ENCODE results near the gene WIZ. TPM values are rescaled to one million over a fixed set of nuclear protein-coding genes. Genes with fewer than 3 reads are reported as not detected.
A peak's percentile ranks its signal among the peaks of the same experiment; 100 is the strongest.

Gene WIZ
- polyA plus RNA-seq, 1 experiment = 5.8 TPM

DNA sequence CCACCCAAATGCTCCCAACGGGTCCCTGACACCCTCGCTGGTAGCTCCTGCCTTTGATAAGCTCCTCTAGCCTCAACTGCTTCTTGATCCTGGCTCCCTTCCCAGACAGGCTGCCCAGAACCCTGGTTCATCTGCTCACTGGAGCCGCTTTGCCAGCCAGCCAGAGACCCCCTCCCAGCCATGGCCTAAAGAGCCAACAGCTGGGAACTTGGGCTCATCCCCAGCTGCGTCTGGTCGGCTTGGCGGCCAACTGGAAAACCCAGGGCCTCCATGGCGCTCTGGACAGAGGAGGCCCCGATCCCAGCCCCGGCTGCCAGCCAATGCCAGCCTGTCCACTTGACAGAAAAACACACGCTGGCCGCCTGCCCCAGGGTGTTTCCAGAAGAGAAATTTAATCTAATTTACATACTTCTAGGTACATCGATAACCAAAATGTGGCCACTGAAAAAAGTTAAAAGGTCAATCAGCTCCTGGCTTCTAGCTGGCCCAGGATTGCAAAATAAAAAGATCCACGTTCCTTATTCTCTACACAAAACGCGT lies 28.0 kb downstream of the WIZ start:
- POLR2A ChIA-PET = interaction anchor here (0.5 to 0.9 kb wide), 3 partner anchors 12 to 123 kb away, joined by 3 to 4 read pairs (median 3); partner anchors contain the start of gene AKAP8
- no peak overlapping the region for H3K4me3 ChIP-seq (ENCODE audit: low read depth, low read length)
- peaks cover 30% of the 10 kb centered on the region for H3K9me3 ChIP-seq (ENCODE audit: control insufficient read depth, insufficient read depth, low read length)
- DNase-seq (ENCODE audit: low read depth, low spot score) = no peak
- TF ChIP-seq, protein P1, sequence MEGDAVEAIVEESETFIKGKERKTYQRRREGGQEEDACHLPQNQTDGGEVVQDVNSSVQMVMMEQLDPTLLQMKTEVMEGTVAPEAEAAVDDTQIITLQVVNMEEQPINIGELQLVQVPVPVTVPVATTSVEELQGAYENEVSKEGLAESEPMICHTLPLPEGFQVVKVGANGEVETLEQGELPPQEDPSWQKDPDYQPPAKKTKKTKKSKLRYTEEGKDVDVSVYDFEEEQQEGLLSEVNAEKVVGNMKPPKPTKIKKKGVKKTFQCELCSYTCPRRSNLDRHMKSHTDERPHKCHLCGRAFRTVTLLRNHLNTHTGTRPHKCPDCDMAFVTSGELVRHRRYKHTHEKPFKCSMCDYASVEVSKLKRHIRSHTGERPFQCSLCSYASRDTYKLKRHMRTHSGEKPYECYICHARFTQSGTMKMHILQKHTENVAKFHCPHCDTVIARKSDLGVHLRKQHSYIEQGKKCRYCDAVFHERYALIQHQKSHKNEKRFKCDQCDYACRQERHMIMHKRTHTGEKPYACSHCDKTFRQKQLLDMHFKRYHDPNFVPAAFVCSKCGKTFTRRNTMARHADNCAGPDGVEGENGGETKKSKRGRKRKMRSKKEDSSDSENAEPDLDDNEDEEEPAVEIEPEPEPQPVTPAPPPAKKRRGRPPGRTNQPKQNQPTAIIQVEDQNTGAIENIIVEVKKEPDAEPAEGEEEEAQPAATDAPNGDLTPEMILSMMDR (IDR thresholded peaks at IDR 0.05; ENCODE audit: low read depth, low read length) = no peak
- no peaks in the 10 kb centered on the region for H3K27me3 ChIP-seq (ENCODE audit: control insufficient read depth, insufficient read depth, low read length)
- H3K27ac ChIP-seq (ENCODE audit: low read depth, low read length) = peak overlapping the region; percentile 65
- CTCF ChIA-PET = interaction anchor here (1.0 to 2.6 kb wide), 3 partner anchors 16 to 330 kb away, joined by 3 to 11 read pairs (median 10); no protein-coding TSS in a partner anchor

DNA sequence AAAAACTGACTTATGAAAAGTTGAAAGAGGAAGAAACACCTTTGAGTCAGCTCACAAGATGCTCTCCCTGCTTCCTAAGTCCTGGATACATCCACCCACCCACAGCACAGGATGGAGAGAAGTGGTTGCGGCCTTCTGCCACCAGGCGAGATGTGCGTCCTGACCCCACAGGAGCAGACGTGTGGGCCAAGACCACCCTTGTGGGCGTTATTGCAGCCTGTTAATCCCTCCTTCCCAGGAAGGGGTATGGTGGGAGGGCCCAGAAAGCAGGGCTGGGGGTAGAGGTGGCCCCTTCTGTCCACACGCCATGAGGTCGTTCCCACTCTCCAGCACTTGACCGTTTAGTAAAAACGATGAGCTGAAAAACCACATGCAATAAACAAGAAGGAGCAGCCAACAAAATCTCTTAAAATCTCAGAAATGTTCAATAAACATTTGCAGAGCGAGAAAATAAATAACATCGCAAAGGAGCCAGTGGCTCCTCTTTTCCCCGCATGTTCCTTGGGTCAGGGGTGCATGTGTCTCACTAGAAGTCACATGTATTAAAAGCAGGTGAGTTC lies 28.5 kb downstream of the WIZ start:
- Histone ChIP-seq H3K27me3 (ENCODE audit: control insufficient read depth, insufficient read depth, low read length) (no peaks in the 10 kb centered on the region), H3K27ac (ENCODE audit: low read depth, low read length) (peak overlapping the region; percentile 65), H3K9me3 (ENCODE audit: control insufficient read depth, insufficient read depth, low read length) (peaks cover 30% of the 10 kb centered on the region), H3K4me3 (ENCODE audit: low read depth, low read length) (no peak overlapping the region)
- ChIA-PET POLR2A (interaction anchor here (0.8 to 0.9 kb wide), 2 partner anchors 12 to 42 kb away, joined by 3 to 4 read pairs; partner anchors contain the start of gene AKAP8), CTCF (interaction anchor here (0.5 to 2.6 kb wide), 5 partner anchors 16 to 330 kb away, joined by 3 to 11 read pairs (median 6); no protein-coding TSS in a partner anchor)
- TF ChIP-seq, protein P1 (IDR thresholded peaks at IDR 0.05; ENCODE audit: low read depth, low read length) = no peak
- DNase-seq (ENCODE audit: low read depth, low spot score) = no peak

DNA sequence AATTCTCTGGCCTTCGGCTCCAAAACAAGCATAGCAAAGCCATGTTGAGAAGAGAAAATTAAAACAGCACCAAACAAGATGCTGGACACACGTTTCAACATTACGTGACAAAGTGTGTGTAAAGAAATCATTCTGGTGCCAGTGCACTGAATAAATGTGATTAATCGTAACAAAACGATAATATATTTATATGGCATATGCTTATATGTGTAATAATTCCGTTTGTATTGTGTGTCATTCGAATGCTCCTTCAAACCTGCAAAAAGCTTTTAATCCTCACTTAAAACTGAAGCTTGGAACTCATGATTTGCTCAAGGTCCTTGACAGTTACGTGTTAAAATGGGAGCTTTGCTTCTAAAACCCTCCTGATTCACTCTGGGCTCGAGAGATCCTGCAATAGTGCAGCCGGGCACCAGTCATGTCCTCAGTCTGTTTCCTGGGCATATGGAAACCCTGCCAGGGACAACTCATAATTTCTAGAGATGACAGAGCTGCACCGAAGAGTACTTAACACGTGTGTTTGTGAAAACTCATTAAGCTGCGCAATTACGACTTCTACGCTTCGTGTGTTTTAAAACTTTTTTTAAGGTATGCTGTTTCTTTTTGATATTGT lies 30.2 kb downstream of the WIZ start:
- Histone ChIP-seq H3K27ac (ENCODE audit: low read depth, low read length) (no peak overlapping the region), H3K27me3 (ENCODE audit: control insufficient read depth, insufficient read depth, low read length) (no peaks in the 10 kb centered on the region), H3K4me3 (ENCODE audit: low read depth, low read length) (peak overlapping the region; percentile 62), H3K9me3 (ENCODE audit: control insufficient read depth, insufficient read depth, low read length) (peaks cover 22% of the 10 kb centered on the region)
- ChIA-PET CTCF (interaction anchor here (0.7 to 3.3 kb wide), 16 partner anchors 8 to 846 kb away, joined by 3 to 19 read pairs (median 4); no protein-coding TSS in a partner anchor), POLR2A (interaction anchor here (0.5 to 2.1 kb wide), 17 partner anchors 9 to 743 kb away, joined by 3 to 25 read pairs (median 5); partner anchors contain the start of gene AKAP8)
- TF ChIP-seq, protein P1 (IDR thresholded peaks at IDR 0.05; ENCODE audit: low read depth, low read length) = no peak
- no peak for DNase-seq (ENCODE audit: low read depth, low spot score)

DNA sequence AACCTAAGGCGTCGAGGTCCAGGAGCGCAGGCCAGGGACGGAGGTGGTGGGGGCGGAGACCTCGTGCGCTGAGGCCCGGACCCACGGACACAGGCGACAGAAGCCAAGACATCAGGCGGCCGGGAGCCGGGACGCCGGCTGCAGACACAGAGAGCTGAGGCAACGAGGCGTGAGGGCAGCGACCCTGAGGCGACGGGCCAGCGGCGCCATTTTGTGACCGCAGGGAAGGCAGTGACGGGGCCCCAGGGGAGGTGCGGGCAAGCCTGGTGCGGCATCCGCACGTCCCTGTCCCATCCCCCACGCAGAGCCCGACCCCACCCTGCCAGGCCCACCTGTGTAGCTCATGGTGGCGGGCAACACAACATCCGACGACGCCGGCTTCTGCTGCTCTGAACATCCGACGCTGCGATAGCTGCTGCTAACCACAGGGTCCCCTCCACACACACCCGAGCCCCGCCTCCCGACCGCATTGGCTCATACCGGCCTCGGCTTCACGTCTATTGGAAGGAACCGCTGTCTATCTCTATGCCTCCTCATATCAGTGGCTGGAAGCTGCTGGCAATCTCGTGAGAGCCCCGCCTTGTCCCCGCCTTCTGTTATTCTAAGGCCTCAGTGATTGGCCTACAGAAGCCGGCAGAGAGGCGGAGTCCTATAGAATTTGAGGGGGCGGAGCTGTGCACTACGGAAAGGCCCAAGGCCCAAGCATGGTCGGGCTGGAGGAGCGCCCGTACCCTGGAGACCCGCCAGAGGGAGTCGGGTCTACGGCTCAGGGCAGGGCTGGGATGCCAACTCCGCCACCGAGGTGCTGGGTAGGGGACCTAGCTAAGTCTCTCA lies 31.0 kb downstream of the WIZ start, which contains the start of gene AKAP8L:
Gene AKAP8L (minus strand): TSS at position 410 of the 834 bp plus-strand sequence. CDS start 65 bp downstream, at position 345.
- Histone ChIP-seq H3K27me3 (ENCODE audit: control insufficient read depth, insufficient read depth, low read length) (no peaks in the 10 kb centered on the region), H3K4me3 (ENCODE audit: low read depth, low read length) (peak within 1 kb of the TSS; percentile 94), H3K27ac (ENCODE audit: low read depth, low read length) (peak within 1 kb of the TSS; percentile 82), H3K9me3 (ENCODE audit: control insufficient read depth, insufficient read depth, low read length) (peaks cover 14% of the 10 kb centered on the region)
- peak; percentile 99 for DNase-seq (ENCODE audit: low read depth, low spot score)
- ChIA-PET CTCF (interaction anchor here (0.5 to 3.3 kb wide), 17 partner anchors 7 to 846 kb away, joined by 3 to 19 read pairs (median 4); no protein-coding TSS in a partner anchor), POLR2A (interaction anchor here (0.5 to 2.1 kb wide), 18 partner anchors 9 to 743 kb away, joined by 3 to 25 read pairs (median 5); partner anchors contain the start of gene AKAP8)
- TF ChIP-seq, protein P1 (IDR thresholded peaks at IDR 0.05; ENCODE audit: low read depth, low read length) = peak; percentile 74

All from AG04450 (cell line).